ENCODE data around the gene TRPM7.
"Not testable (repeated sequence)": the region's sequence is repeated elsewhere in the genome, so short reads cannot be mapped to it uniquely, and the experiment has no call there.

The TRPM7 gene

DNA sequence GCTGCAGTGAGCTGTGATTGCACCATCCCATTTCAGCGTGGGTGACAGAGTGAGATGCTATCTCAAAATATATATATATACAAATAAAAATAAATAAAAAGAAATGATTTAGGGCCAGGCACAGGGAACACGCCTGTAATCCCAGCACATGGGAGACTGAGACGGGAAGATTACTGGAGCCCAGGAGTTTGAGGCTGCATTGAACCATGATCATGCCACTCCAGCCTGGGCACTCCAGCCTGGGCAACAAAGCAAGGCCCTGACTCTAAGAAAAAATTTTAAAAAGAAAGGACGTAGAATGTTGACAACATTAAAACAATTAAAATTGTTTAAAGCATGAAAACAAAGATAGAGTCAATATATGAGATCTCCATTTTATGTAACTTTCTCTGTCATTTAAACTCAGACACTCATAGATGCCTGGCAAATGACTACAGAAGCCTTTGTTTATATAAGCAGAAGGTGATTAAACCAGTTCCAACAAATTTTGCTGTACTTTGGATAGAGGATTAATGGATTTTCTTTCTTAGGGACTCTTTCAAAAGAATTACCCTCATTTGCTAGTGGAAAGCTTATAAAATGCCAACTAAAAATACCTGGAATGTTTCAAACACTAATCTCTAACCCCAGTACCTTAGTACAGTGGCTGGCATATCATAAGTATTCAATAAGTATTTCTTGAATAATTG, 10.7 kb upstream of the TRPM7 start:
- no peak overlapping the region for H2AFZ ChIP-seq
- H3K4me1 ChIP-seq, result no peaks in the 10 kb centered on the region
- H3K4me3 ChIP-seq (ENCODE audit: low read depth, low read length), result no peak overlapping the region
- H3K36me3 ChIP-seq (ENCODE audit: control insufficient read depth, insufficient read depth, low read length), result no peaks in the 10 kb centered on the region
- H3K79me2 ChIP-seq, result no peaks in the 10 kb centered on the region
- no peaks in the 10 kb centered on the region for H3K27me3 ChIP-seq (ENCODE audit: control insufficient read depth, insufficient read depth, low read length)
- no peak overlapping the region for H3K9ac ChIP-seq
- no peaks in the 10 kb centered on the region for H3K9me3 ChIP-seq (ENCODE audit: control insufficient read depth, low read length)
- no peak overlapping the region for H3K27ac ChIP-seq
- no peak overlapping the region for H3K4me2 ChIP-seq (ENCODE audit: low read length)
- TF ChIP-seq CTCF (IDR thresholded peaks at IDR 0.05), result no peak

- H3K4me3 ChIP-seq (ENCODE audit: low read depth, low read length); H3K79me2 ChIP-seq; H3K4me2 ChIP-seq (ENCODE audit: low read length); H3K36me3 ChIP-seq (ENCODE audit: control insufficient read depth, insufficient read depth, low read length); H3K27ac ChIP-seq; H3K4me1 ChIP-seq; H2AFZ ChIP-seq; H3K27me3 ChIP-seq (ENCODE audit: control insufficient read depth, insufficient read depth, low read length); H3K9me3 ChIP-seq (ENCODE audit: control insufficient read depth, low read length); H3K9ac ChIP-seq: not testable (repeated sequence)
These were observed 8.1 kb upstream of the TRPM7 start for GRCh38 chr15:50694634-50695165.

DNA sequence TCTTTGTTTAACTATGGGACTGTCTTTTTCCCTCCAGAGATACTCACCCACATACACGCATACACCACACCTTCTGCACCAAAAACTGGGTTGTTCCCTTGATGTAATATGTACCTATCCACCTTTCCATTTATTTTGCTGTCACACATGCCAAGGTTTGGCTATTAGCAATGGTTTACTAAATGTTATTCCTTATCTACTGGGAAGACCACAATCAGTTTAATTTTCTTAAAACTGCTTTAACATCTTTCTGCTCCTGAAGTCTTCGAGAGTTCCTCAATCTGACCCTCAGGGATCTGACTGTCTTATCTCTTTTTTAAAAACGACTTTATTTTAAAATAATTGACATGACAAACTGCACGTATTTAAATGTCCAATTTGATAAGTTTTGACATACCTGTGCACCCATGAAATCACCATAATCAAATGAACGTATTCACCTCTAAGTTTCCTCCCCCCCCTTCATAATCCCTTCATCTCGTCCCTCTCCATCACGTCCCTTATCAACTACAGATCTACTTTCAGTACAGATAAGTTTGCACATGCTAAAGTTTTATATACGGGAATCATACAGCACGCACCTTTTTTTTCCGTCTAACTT, 805 bp upstream of the TRPM7 start:
- H3K9ac ChIP-seq, result no peak overlapping the region
- no peaks in the 10 kb centered on the region for H3K27me3 ChIP-seq (ENCODE audit: control insufficient read depth, insufficient read depth, low read length)
- no peaks in the 10 kb centered on the region for H3K36me3 ChIP-seq (ENCODE audit: control insufficient read depth, insufficient read depth, low read length)
- H3K4me3 ChIP-seq (ENCODE audit: low read depth, low read length), result peak overlapping the region; percentile 88
- H3K79me2 ChIP-seq, result peaks cover 10% of the 10 kb centered on the region
- peak overlapping the region; percentile 93 for H3K27ac ChIP-seq
- no peak for TF ChIP-seq CTCF (IDR thresholded peaks at IDR 0.05)
- H3K9me3 ChIP-seq (ENCODE audit: control insufficient read depth, low read length), result no peaks in the 10 kb centered on the region
- no peaks in the 10 kb centered on the region for H3K4me1 ChIP-seq
- peak overlapping the region; percentile 60 for H3K4me2 ChIP-seq (ENCODE audit: low read length)
- peak overlapping the region; percentile 92 for H2AFZ ChIP-seq

DNA sequence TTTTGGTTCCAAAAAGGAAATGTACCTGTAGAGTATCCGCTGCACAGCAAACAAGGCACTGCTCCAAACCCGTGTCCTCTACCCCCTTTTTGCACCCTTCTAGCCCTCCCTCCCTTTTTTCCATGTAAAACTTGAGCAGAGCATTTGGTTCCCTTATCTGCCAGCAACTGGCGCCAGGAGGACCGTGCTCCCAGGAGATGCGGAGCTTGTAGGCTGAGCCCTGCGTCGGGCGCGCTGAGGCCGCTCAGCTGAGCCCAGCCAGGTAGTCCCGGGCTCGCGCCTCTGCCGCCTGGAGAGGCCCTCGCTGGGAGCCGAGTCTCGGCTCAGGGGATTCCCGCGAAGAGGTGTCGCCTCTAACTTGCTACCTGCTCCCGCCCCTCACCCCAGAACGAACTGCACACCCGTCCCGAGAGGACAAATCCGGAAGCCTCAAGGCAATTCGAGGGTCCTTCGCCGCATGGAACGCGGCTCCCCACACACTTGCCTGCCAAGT, 575 bp downstream of the TRPM7 start:
- H3K27me3 ChIP-seq (ENCODE audit: control insufficient read depth, insufficient read depth, low read length), result no peaks in the 10 kb centered on the region
- peak overlapping the region; percentile 88 for H3K4me3 ChIP-seq (ENCODE audit: low read depth, low read length)
- peak overlapping the region; percentile 89 for H3K9ac ChIP-seq
- peak overlapping the region; percentile 93 for H3K27ac ChIP-seq
- H3K4me2 ChIP-seq (ENCODE audit: low read length), result peak overlapping the region; percentile 90
- H2AFZ ChIP-seq, result peak overlapping the region; percentile 94
- TF ChIP-seq CTCF (IDR thresholded peaks at IDR 0.05), result no peak
- H3K9me3 ChIP-seq (ENCODE audit: control insufficient read depth, low read length), result no peaks in the 10 kb centered on the region
- no peaks in the 10 kb centered on the region for H3K4me1 ChIP-seq
- H3K79me2 ChIP-seq, result peaks cover 10% of the 10 kb centered on the region
- H3K36me3 ChIP-seq (ENCODE audit: control insufficient read depth, insufficient read depth, low read length), result no peaks in the 10 kb centered on the region

DNA sequence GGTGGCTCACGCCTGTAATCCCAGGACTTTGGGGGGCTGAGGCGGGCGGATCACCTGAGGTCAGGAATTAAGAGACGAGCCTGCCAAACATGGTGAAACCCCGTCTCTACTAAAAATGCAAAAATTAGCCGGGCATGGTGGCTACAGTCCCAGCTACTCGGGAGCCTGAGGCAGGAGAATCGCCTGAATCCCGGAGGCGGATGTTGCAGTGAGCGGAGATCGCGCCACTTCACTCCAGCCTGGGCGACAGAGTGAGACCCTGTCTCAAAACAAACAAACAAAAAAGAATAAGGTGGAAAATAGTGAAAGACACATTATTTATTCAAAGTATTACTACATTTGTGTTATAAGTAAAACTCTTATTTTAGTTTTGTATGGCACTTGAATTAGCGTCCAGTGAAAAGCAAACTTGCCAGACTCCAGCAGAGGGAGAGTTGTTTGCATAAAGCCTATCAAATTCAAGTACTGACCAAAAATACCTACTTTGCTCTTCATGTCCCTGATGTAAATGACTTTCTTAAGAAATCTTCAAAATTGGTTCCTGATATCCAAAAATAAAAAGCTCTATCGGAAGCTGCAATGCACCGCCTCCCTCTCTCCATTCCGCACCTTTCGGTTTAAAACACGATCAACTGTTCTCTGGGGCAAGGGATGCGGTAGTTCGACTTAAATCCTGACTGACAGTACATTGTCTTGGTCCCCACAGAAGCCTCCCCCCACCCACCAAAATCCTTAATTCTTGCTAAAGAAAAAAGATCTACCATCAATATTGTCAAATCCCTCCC, 1.2 kb downstream of the TRPM7 start:
- H3K9ac ChIP-seq, result peak overlapping the region; percentile 89
- H2AFZ ChIP-seq, result peak overlapping the region; percentile 94
- no peaks in the 10 kb centered on the region for H3K4me1 ChIP-seq
- peaks cover 10% of the 10 kb centered on the region for H3K79me2 ChIP-seq
- H3K4me3 ChIP-seq (ENCODE audit: low read depth, low read length), result peak overlapping the region; percentile 88
- no peaks in the 10 kb centered on the region for H3K9me3 ChIP-seq (ENCODE audit: control insufficient read depth, low read length)
- H3K27me3 ChIP-seq (ENCODE audit: control insufficient read depth, insufficient read depth, low read length), result no peaks in the 10 kb centered on the region
- TF ChIP-seq CTCF (IDR thresholded peaks at IDR 0.05), result no peak
- no peaks in the 10 kb centered on the region for H3K36me3 ChIP-seq (ENCODE audit: control insufficient read depth, insufficient read depth, low read length)
- H3K27ac ChIP-seq, result peak overlapping the region; percentile 93
- H3K4me2 ChIP-seq (ENCODE audit: low read length), result peak overlapping the region; percentile 90
